ENCODE measurements around the gene SATB2.

Gene SATB2

GRCh38 chr2:199461711-199462346 is 4.1 kb upstream of the SATB2 start:
- no peak for DNase-seq (ENCODE audit: low spot score in 2 of 2)
- Mint-ChIP-seq H3K27me3 (peaks cover 23% of the 10 kb centered on the region), H3K36me3 (peaks cover 4% of the 10 kb centered on the region), H3K27ac (no peak overlapping the region), H3K4me3 (no peak overlapping the region), H3K4me1 (peaks cover 12% of the 10 kb centered on the region), H3K9me3 (peaks cover 6% of the 10 kb centered on the region)
- no peak for ATAC-seq (ENCODE audit: low read depth)

GRCh38 chr2:199460846-199461710 is 3.3 kb upstream of the SATB2 start:
- peaks cover 6% of the 10 kb centered on the region for H3K9me3 Mint-ChIP-seq
- H3K4me3 Mint-ChIP-seq: no peak overlapping the region
- H3K36me3 Mint-ChIP-seq: peaks cover 4% of the 10 kb centered on the region
- no peak for ATAC-seq (ENCODE audit: low read depth)
- no peak for DNase-seq (ENCODE audit: low spot score in 2 of 2)
- no peak overlapping the region for H3K27ac Mint-ChIP-seq
- peaks cover 12% of the 10 kb centered on the region for H3K4me1 Mint-ChIP-seq
- H3K27me3 Mint-ChIP-seq: peaks cover 17% of the 10 kb centered on the region

- H3K4me1 Mint-ChIP-seq: peaks cover 15% of the 10 kb centered on the region
- peaks cover 5% of the 10 kb centered on the region for H3K9me3 Mint-ChIP-seq
- H3K36me3 Mint-ChIP-seq: peaks cover 4% of the 10 kb centered on the region
- peak overlapping the region; percentile 96 for H3K4me3 Mint-ChIP-seq
- H3K27ac Mint-ChIP-seq: peak overlapping the region; percentile 77
- H3K27me3 Mint-ChIP-seq: peaks cover 16% of the 10 kb centered on the region
- DNase-seq (ENCODE audit: low spot score in 2 of 2) (no peak), ATAC-seq (ENCODE audit: low read depth) (no peak)
These were observed 2.4 kb upstream of the SATB2 start for GRCh38 chr2:199460101-199460671.

- DNase-seq (ENCODE audit: low spot score in 2 of 2): peak in 1 of 2 donors; percentile 61
- Mint-ChIP-seq H3K4me3 (peak overlapping the region; percentile 96), H3K27ac (peak overlapping the region; percentile 77), H3K36me3 (peaks cover 1% of the 10 kb centered on the region), H3K9me3 (peaks cover 2% of the 10 kb centered on the region), H3K27me3 (peaks cover 15% of the 10 kb centered on the region), H3K4me1 (peaks cover 12% of the 10 kb centered on the region)
- peak; percentile 37 for ATAC-seq (ENCODE audit: low read depth)
These were observed 1.8 kb upstream of the SATB2 start for GRCh38 chr2:199459286-199460100.

- Mint-ChIP-seq H3K9me3 (peaks cover 2% of the 10 kb centered on the region), H3K4me3 (peak overlapping the region; percentile 80), H3K27me3 (peaks cover 16% of the 10 kb centered on the region), H3K27ac (no peak overlapping the region), H3K36me3 (peaks cover 1% of the 10 kb centered on the region), H3K4me1 (peaks cover 12% of the 10 kb centered on the region)
- DNase-seq (ENCODE audit: low spot score in 2 of 2) (peak in 1 of 2 donors; percentile 52), ATAC-seq (ENCODE audit: low read depth) (peak; percentile 41)
These were observed 1.1 kb upstream of the SATB2 start for GRCh38 chr2:199458806-199459285.

- peaks cover 12% of the 10 kb centered on the region for H3K4me1 Mint-ChIP-seq
- peak in 1 of 2 donors; percentile 40 for DNase-seq (ENCODE audit: low spot score in 2 of 2)
These were observed 468 bp upstream of the SATB2 start for GRCh38 chr2:199458009-199458805.

GRCh38 chr2:199456383-199457146 is 1.2 kb downstream of the SATB2 start:
- Mint-ChIP-seq H3K27me3 (peaks cover 14% of the 10 kb centered on the region), H3K36me3 (peaks cover 1% of the 10 kb centered on the region), H3K27ac (no peak overlapping the region), H3K4me3 (peak overlapping the region; percentile 73), H3K9me3 (peaks cover 2% of the 10 kb centered on the region), H3K4me1 (peaks cover 12% of the 10 kb centered on the region)
- ATAC-seq (ENCODE audit: low read depth): no peak
- DNase-seq (ENCODE audit: low spot score in 2 of 2): no peak

More at GRCh38 chr2:199458009-199458805, 468 bp upstream of the SATB2 start:
- Mint-ChIP-seq H3K4me3 (peak overlapping the region; percentile 80), H3K27ac (no peak overlapping the region), H3K27me3 (peaks cover 16% of the 10 kb centered on the region), H3K9me3 (peaks cover 2% of the 10 kb centered on the region), H3K36me3 (peaks cover 1% of the 10 kb centered on the region)
- peak; percentile 31 for ATAC-seq (ENCODE audit: low read depth)

GRCh38 chr2:199455545-199456382 is 2.0 kb downstream of the SATB2 start:
- peak in 1 of 2 donors; percentile 35 for DNase-seq (ENCODE audit: low spot score in 2 of 2)
- H3K27ac Mint-ChIP-seq: no peak overlapping the region
- H3K9me3 Mint-ChIP-seq: no peaks in the 10 kb centered on the region
- H3K27me3 Mint-ChIP-seq: peaks cover 15% of the 10 kb centered on the region
- ATAC-seq (ENCODE audit: low read depth): no peak
- peaks cover 1% of the 10 kb centered on the region for H3K36me3 Mint-ChIP-seq
- no peak overlapping the region for H3K4me3 Mint-ChIP-seq
- H3K4me1 Mint-ChIP-seq: peaks cover 12% of the 10 kb centered on the region

- H3K27ac Mint-ChIP-seq: no peak overlapping the region
- H3K36me3 Mint-ChIP-seq: peaks cover 1% of the 10 kb centered on the region
- H3K4me3 Mint-ChIP-seq: no peak overlapping the region
- ATAC-seq (ENCODE audit: low read depth) (no peak), DNase-seq (ENCODE audit: low spot score in 2 of 2) (no peak)
- H3K27me3 Mint-ChIP-seq: peaks cover 13% of the 10 kb centered on the region
- H3K4me1 Mint-ChIP-seq: peaks cover 12% of the 10 kb centered on the region
- no peaks in the 10 kb centered on the region for H3K9me3 Mint-ChIP-seq
These were observed 2.6 kb downstream of the SATB2 start for GRCh38 chr2:199455210-199455544.

- Mint-ChIP-seq H3K36me3 (no peaks in the 10 kb centered on the region), H3K4me3 (no peak overlapping the region), H3K4me1 (peaks cover 5% of the 10 kb centered on the region), H3K27ac (no peak overlapping the region), H3K9me3 (no peaks in the 10 kb centered on the region), H3K27me3 (peaks cover 10% of the 10 kb centered on the region)
- ATAC-seq (ENCODE audit: low read depth): no peak
- DNase-seq (ENCODE audit: low spot score in 2 of 2): no peak
These were observed 4.8 kb downstream of the SATB2 start for GRCh38 chr2:199452991-199453379.

- H3K9me3 Mint-ChIP-seq: no peaks in the 10 kb centered on the region
These were observed 5.3 kb downstream of the SATB2 start for GRCh38 chr2:199452260-199452990.

More at GRCh38 chr2:199452260-199452990, 5.3 kb downstream of the SATB2 start:
- peaks cover 5% of the 10 kb centered on the region for H3K4me1 Mint-ChIP-seq
- no peak overlapping the region for H3K27ac Mint-ChIP-seq
- no peak overlapping the region for H3K4me3 Mint-ChIP-seq
- ATAC-seq (ENCODE audit: low read depth): no peak
- no peak for DNase-seq (ENCODE audit: low spot score in 2 of 2)
- H3K36me3 Mint-ChIP-seq: no peaks in the 10 kb centered on the region
- H3K27me3 Mint-ChIP-seq: peaks cover 10% of the 10 kb centered on the region

All from memory B cell (primary cell).